SJCRH30 (cell line): ENCODE measurements around the gene KLHL21. TPM values are rescaled to one million over a fixed set of nuclear protein-coding genes. Genes with fewer than 3 reads are reported as not detected.
"Not testable (repeated sequence)": the region's sequence is repeated elsewhere in the genome, so short reads cannot be mapped to it uniquely, and the experiment has no call there.

Experiments
- DNase-seq, 2 experiments: peaks; one replicate each; pipeline ENCODE4 v3.0.0-alpha.2; 2015 to 2020
- H3K27ac ChIP-seq: fragments of 250-450 bp; sonication (Bioruptor Pico); 2 replicates; pipeline ENCODE4 v1.5.1; 2020; ENCODE audit warnings: mild to moderate bottlenecking, moderate library complexity
- H3K27me3 ChIP-seq: fragments of 250-450 bp; sonication (Bioruptor Pico); 2 replicates; pipeline ENCODE4 v1.5.1; 2020; ENCODE audit warnings: mild to moderate bottlenecking, moderate library complexity
- H3K36me3 ChIP-seq: fragments of 250-450 bp; sonication (Bioruptor Pico); 2 replicates; pipeline ENCODE4 v1.5.1; 2020; ENCODE audit warnings: mild to moderate bottlenecking, moderate library complexity
- H3K4me1 ChIP-seq: fragments of 250-450 bp; sonication (Bioruptor Pico); 2 replicates; pipeline ENCODE4 v1.5.1; 2020; ENCODE audit warnings: mild to moderate bottlenecking, moderate library complexity
- H3K4me3 ChIP-seq: fragments of 250-450 bp; sonication (Bioruptor Pico); 2 replicates; pipeline ENCODE4 v1.5.1; 2020; ENCODE audit warnings: mild to moderate bottlenecking, moderate library complexity
- H3K9me3 ChIP-seq: fragments of 250-450 bp; sonication (Bioruptor Pico); replicated peaks from 2 replicates; pipeline ENCODE4 v1.5.1; 2020; ENCODE audit warnings: mild to moderate bottlenecking, moderate library complexity
- total RNA-seq: library from RNA; depleted of rRNA; stranded (reverse); fragments of >200 nt; shearing (Covaris generic); gene quantifications from 2 replicates; pipeline ENCODE4 v1.2.3, GENCODE V29; 2014; rRNA removed

The KLHL21 gene, protein sequence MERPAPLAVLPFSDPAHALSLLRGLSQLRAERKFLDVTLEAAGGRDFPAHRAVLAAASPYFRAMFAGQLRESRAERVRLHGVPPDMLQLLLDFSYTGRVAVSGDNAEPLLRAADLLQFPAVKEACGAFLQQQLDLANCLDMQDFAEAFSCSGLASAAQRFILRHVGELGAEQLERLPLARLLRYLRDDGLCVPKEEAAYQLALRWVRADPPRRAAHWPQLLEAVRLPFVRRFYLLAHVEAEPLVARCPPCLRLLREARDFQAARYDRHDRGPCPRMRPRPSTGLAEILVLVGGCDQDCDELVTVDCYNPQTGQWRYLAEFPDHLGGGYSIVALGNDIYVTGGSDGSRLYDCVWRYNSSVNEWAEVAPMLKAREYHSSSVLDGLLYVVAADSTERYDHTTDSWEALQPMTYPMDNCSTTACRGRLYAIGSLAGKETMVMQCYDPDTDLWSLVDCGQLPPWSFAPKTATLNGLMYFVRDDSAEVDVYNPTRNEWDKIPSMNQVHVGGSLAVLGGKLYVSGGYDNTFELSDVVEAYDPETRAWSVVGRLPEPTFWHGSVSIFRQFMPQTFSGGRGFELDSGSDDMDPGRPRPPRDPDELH
- total RNA-seq, result 44.8 and 45.0 TPM in 2 replicates

DNA sequence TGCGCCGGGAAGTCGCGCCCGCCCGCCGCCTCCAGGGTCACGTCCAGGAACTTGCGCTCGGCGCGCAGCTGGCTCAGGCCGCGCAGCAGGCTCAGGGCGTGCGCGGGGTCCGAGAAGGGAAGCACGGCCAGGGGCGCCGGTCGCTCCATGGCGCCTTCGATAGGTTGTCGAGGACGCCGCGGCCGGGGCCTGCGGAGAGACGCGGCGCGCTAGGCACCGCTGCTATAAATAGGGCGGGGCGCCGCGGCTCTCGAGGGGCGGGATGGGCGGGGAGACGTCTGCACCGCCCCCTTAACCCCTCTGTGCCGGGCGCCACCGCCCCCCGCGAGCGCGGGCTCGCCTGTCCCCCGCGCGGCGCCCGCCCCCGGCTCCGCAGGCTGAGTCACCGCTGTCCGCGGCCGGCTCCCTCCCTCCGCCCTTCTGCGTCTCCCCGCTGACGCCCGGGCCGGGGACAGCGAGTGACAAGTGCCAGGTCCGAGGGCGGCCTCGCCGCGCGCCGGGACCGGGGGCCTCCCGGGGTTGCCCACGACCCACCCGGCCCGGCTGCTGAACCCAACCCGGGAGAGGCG lies at the start of gene KLHL21:
TSS of gene KLHL21 (minus strand) at position 201 of the 569 bp plus-strand sequence. CDS start at position 149, 52 bp downstream.
- peaks cover 15% of the 10 kb centered on the region for H3K36me3 ChIP-seq
- H3K4me3 ChIP-seq, result peak within 1 kb of the TSS; percentile 79
- peak; percentile 92 to 96 for DNase-seq
- H3K9me3 ChIP-seq, result no peaks in the 10 kb centered on the region
- H3K27ac ChIP-seq, result peak within 1 kb of the TSS; percentile 99
- H3K27me3 ChIP-seq, result no peaks in the 10 kb centered on the region
- H3K4me1 ChIP-seq, result 0 out of 2 replicates have a peak, but pooled peaks cover 10% of the 10 kb centered on the region

DNA sequence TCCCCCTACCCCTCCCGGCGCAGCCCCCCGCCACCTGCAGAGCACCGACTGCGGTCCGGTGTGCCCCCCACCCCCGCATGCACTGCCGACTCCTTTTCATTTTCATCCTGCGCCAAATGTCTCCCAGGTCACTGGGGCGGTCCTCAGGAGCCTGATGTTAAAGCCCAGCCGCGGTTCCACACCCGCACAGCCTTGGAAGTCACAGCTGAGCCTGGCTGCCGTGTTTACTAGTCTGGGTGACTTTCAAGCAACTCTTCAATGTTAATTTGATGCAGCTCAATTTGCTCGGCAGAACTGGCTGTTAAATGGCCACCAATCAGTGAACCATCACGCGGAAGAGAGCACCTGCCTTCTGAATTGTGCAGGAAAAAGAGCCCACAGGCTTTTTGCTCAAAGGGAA lies 49.2 kb upstream of the KLHL21 start:
- Histone ChIP-seq H3K27ac (no peak overlapping the region), H3K4me3 (no peak overlapping the region), H3K36me3 (peaks cover 39% of the 10 kb centered on the region), H3K9me3 (no peaks in the 10 kb centered on the region), H3K4me1 (no peaks in the 10 kb centered on the region), H3K27me3 (no peaks in the 10 kb centered on the region)
- no peak for DNase-seq

DNA sequence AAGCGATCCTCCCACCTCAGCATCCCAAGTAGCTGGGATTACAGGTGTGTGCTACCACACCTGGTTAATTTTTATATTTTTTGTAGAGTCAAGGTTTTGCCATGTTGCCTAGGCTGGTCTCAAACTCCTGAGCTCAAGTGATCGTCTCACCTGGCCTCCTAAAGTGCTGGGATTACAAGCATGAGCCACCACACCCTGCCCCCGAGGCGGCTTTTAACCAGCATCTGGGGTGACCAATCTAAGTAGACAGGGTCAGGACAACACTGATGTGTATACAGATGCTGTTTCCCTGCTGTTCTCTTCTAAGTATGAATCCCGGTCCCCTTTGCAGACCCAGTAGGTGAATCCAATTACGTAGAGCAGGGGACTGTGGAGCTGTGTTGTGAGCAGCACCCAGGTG lies 45.9 kb upstream of the KLHL21 start:
- Histone ChIP-seq H3K4me1 (no peaks in the 10 kb centered on the region), H3K27me3 (no peaks in the 10 kb centered on the region), H3K4me3 (no peak overlapping the region), H3K27ac (no peak overlapping the region), H3K9me3 (no peaks in the 10 kb centered on the region), H3K36me3 (peaks cover 46% of the 10 kb centered on the region)
- no peak for DNase-seq

DNA sequence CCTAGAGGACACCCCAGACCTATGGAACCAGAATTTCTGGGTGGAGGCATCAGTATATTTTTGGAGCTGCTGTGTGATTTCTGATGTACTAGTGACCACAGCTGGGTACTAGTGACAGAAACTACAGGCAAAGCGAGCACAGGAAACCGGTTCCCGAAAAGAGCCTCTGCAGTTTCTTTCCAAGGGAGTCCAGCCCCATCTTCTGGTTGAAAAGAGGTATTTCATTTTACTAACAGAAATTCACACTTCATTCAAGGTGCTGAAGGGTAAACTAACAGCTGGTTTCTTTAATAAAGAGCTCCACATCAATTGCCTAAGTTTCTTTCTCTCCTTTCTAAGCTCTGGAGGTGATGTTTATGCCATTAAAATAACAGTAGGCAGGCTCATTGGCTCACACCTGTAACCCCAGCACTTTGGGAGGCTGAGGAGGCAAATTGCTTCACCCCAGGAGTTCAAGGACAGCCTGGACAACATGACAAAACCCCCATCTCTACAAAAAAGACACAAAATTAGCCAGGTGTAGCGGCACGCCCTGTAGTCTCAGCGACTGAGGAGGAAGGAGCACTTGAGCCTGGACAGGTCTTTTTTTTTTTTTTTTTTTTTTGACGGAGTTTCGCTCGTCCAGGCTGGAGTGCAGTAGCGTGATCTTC lies 44.0 kb upstream of the KLHL21 start:
- Histone ChIP-seq H3K27ac (no peak overlapping the region), H3K4me1 (no peaks in the 10 kb centered on the region), H3K36me3 (peaks cover 34% of the 10 kb centered on the region), H3K9me3 (no peaks in the 10 kb centered on the region), H3K27me3 (no peaks in the 10 kb centered on the region), H3K4me3 (no peak overlapping the region)
- DNase-seq, result peak; percentile 56 to 79

DNA sequence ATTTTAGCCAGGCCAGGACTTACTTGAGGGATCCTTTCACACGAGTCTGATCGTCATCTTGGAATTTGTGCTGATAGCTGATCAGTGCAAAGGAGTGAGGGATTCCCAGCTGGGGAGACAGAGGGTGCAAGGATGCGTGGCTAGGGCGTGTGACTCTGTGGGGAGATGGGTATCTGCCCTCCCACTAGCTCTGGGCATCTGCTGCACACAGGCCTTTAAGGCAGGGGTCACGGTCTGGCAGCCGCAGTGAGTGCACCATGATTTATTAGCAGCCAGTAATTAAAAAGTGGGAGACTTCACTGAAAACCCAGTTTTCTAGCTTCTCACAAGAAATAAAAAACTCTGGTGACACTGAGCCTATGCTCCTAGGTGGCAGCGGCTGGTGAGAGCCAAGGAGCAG lies 42.3 kb upstream of the KLHL21 start:
- Histone ChIP-seq H3K4me1 (no peaks in the 10 kb centered on the region), H3K9me3 (no peaks in the 10 kb centered on the region), H3K36me3 (peaks cover 41% of the 10 kb centered on the region), H3K27me3 (no peaks in the 10 kb centered on the region), H3K4me3 (no peak overlapping the region), H3K27ac (no peak overlapping the region)
- no peak for DNase-seq

DNA sequence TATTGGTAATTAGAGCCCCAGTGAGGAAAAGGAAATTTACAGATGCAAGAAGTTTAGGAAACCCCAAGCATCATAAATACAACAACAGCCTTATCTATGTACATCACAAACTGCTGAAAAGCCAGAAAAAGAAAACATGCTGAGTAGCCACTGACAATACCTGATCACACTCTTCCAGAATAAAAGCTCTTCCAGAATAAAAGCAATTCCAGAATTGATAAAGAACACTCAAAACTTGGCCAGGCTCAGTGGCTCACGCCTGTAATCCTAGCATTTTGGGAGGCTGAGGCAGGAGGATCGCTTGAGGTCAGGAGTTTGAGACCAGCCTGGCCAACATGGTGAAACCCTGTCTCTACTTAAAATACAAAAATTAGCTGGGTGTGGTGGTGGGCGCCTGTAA lies 38.2 kb upstream of the KLHL21 start:
- peaks cover 12% of the 10 kb centered on the region; the same call in 1 of the 2 replicates for H3K4me1 ChIP-seq

DNA sequence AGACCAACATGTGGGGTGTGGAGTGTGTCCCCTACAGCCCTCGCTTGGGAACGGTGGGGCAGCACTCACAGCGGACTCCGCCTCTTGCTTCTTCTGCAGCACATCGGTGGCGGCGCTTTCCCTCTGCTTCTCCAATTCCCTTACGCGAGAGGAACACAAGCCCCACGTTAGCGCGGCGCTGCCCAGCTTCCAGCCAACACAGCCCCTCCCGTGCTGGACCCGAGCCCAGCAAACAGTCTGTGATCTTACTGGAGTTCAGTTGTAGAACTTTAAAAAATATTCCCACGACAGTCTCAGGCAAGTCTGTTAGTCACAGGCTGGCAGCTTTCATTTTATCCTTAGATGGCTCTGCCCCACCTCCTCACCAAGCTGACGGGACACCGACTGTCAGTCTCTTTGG lies 35.6 kb upstream of the KLHL21 start:
- Histone ChIP-seq H3K36me3 (peaks cover 69% of the 10 kb centered on the region), H3K27me3 (no peaks in the 10 kb centered on the region), H3K4me3 (no peak overlapping the region), H3K27ac (no peak overlapping the region), H3K9me3 (no peaks in the 10 kb centered on the region), H3K4me1 (peaks cover 35% of the 10 kb centered on the region)
- no peak for DNase-seq

More for the DNA sequence above, 38.2 kb upstream of the KLHL21 start:
- H3K4me3 ChIP-seq, DNase-seq, H3K27ac ChIP-seq, H3K9me3 ChIP-seq, H3K27me3 ChIP-seq: not testable (repeated sequence)
- peaks cover 73% of the 10 kb centered on the region for H3K36me3 ChIP-seq

DNA sequence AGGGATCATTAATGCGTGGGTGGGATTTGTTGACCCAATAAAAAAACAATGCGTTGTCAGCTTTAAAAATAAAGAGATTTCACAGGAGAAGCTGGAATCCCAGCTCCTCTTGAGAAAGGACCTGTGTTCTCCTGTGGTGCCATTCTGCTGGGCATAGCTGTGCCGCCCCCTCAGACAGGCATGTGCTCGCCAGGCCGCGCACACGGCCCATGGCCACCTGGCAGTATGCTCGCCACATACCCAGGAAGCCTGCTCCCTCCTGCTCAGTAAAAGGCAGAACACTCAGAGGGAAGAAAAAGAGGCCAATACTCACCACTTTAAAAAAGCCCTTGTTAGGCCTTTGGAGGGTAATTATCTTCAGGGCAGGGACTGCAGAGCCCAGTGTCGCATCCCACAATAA lies 35.1 kb upstream of the KLHL21 start:
- no peak overlapping the region for H3K27ac ChIP-seq
- peaks cover 74% of the 10 kb centered on the region for H3K36me3 ChIP-seq

DNA sequence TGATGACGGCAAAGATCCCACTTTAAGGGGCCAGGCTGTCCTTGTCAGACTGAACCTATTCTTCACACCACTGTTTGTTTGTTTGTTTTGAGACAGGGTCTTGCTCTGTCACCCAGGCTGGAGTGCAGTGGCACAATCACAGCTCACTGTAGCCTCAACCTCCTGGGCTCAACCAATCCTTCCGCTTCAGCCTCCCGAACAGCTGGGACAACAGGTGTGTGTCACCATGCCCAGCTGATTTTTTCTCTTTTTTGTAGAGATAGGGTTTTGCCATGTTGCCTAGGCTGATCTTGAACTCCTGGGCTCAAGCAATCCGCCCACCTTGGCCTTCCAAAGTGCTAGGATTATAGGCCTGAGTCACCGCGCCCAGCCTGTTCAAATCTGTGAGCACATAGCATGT lies 34.1 kb upstream of the KLHL21 start:
- H3K9me3 ChIP-seq, H3K4me3 ChIP-seq, H3K27me3 ChIP-seq, H3K27ac ChIP-seq: not testable (repeated sequence)
- peak in 1 of 2 experiments; percentile 43 for DNase-seq
- peaks cover 80% of the 10 kb centered on the region for H3K36me3 ChIP-seq
- H3K4me1 ChIP-seq, result peaks cover 38% of the 10 kb centered on the region

More for the DNA sequence above, 35.1 kb upstream of the KLHL21 start:
- Histone ChIP-seq H3K4me3 (no peak overlapping the region), H3K27me3 (no peaks in the 10 kb centered on the region), H3K9me3 (no peaks in the 10 kb centered on the region), H3K4me1 (peaks cover 38% of the 10 kb centered on the region)
- no peak for DNase-seq

DNA sequence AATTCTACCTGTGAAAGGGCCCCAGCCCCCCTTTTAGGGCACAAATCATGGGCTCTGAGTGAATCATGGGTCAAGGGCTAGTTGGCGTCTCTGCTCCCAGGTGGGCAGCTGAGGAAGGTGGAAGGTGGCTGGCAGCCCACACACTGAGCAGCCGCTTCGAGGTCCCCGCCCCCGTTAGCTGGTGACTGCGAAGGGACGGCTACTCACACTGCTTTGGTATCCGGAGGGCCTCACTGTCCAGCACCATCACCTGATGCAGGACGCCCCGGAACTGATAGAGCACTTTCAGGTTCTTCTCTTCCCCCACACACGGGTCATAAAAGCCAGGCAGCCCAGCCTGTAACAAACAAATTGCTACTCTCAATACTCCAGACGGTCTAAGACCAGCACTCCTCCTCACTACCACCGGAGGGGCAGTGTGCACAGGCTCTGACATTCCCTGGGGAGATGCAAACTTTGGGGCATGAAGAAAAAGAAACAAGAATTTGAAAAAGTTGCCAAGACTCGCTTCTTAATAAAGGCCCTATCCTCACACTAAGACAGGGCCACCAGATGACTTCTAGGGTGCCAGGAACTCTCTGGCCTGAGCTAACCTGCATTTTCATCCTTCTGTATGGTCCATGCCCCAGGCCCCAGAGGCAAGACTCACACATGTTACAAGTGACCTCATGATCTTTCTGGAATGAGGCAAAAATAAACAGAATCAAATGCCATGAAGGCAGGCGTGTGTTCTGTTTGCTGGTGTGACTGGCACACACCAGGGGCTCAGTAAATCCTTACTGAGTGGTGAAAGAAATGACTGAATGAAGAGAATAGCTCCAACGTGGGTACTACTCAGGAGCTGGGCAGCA lies 33.5 kb upstream of the KLHL21 start:
- Histone ChIP-seq H3K4me3 (no peak overlapping the region), H3K27me3 (no peaks in the 10 kb centered on the region), H3K27ac (no peak overlapping the region), H3K4me1 (peaks cover 38% of the 10 kb centered on the region), H3K36me3 (peaks cover 79% of the 10 kb centered on the region), H3K9me3 (no peaks in the 10 kb centered on the region)
- DNase-seq, result no peak

DNA sequence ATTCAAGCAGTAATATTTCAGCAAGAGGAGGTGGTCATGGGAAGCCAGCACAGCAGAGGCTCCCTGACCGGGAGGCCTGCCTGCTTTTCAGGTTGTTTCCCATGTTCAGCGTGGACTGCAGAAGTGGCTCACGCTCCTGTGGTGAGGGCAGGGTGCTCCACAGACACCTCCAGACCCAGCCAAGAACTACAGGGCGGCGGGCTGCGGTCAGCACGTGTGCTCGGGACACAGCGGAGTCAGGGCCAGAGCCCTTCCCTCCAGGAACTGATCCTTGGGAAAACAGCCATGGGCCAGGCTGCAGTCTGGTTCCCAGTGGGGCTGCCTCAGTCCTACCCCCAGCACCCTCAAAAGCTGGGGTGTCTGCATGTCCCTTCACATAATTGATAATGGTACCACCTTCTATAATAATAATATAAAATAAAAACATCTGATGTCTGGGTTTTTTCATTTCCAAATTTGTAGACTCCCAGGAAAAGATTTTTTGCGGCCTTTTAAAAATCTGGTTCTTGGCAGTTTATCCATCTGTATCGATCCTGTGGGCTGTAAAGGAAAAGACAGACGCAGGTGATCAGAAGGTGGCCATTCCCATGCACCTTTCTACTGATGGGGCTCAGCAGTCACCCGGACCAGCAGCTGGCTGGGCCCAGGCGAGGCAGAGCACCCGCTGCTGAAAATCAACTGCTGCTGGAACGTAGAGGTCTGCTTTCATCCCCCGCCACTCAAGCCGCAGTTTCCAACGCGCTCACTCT lies 32.7 kb upstream of the KLHL21 start:
- Histone ChIP-seq H3K27ac (no peak overlapping the region), H3K4me1 (peaks cover 38% of the 10 kb centered on the region), H3K27me3 (no peaks in the 10 kb centered on the region), H3K4me3 (no peak overlapping the region), H3K36me3 (peaks cover 77% of the 10 kb centered on the region), H3K9me3 (no peaks in the 10 kb centered on the region)
- DNase-seq, result no peak

DNA sequence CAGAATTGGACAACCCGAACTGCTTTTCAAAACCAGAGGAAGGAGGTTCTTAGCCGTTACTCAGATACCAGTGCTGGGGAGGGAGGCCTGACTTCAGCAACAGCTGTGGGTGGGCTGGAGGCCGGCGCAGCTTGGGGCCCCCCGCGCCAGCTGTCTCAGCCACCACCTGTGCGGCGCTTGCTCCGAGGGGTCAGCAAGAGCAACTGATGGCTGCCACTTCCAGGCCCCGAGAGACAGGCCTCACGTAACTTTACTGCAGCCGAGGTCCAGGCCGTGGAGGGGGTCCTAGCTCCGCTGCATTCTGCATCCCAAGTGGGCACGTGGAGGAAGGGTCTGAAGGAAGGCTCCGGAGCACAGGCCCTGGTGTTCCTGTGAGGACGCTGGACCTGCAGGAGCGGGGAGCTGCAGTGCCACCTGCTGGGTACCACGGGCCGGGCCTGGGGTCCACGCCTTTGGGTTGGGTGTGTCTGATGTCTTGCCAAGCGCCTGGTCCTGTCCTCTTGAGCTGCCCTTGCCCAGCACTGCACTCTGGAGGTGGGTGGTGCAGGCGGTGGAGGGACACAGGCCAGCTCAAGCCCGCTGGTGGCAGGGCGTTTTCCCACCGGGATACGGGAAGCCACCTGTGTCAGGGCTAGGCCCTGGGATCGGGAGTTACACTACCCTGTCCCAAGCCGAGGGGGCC lies 31.8 kb upstream of the KLHL21 start:
- H3K27ac ChIP-seq, result peak overlapping the region; percentile 35
- H3K4me3 ChIP-seq, result no peak overlapping the region
- no peaks in the 10 kb centered on the region for H3K27me3 ChIP-seq
- DNase-seq, result peak; percentile 91
- peaks cover 78% of the 10 kb centered on the region for H3K36me3 ChIP-seq
- peaks cover 38% of the 10 kb centered on the region for H3K4me1 ChIP-seq
- no peaks in the 10 kb centered on the region for H3K9me3 ChIP-seq
